Dendritic cell treated with granulocyte-macrophage colony-stimulating factor and Interleukin-4, amounts not matched to agents 40 ng/mL and 50 ng/mL, for 4 days (primary cell): ENCODE results near the gene KCTD10.
A peak's percentile ranks its signal among the peaks of the same experiment; 100 is the strongest.
"Not testable (repeated sequence)": the region's sequence is repeated elsewhere in the genome, so short reads cannot be mapped to it uniquely, and the experiment has no call there.

Experiments used
- H3K27ac Mint-ChIP-seq: one replicate; pipeline ENCODE4 v1.8.0; 2022; ENCODE audit warnings: mild to moderate bottlenecking, mixed read lengths
- H3K27me3 Mint-ChIP-seq: one replicate; pipeline ENCODE4 v1.8.0; 2022; ENCODE audit warnings: mild to moderate bottlenecking, mixed read lengths
- H3K36me3 Mint-ChIP-seq: one replicate; pipeline ENCODE4 v1.8.0; 2022; ENCODE audit warnings: low read depth, mixed read lengths
- H3K4me1 Mint-ChIP-seq: one replicate; pipeline ENCODE4 v1.8.0; 2022; ENCODE audit warnings: low read depth, mixed read lengths
- H3K4me3 Mint-ChIP-seq: one replicate; pipeline ENCODE4 v1.8.0; 2022; ENCODE audit warnings: mild to moderate bottlenecking, moderate library complexity, mixed read lengths
- H3K9me3 Mint-ChIP-seq: one replicate; pipeline ENCODE4 v1.8.0; 2022; ENCODE audit warnings: mixed read lengths
- intact Hi-C: fragments of 100-400 bp; cut with micrococcal nuclease; formaldehyde crosslinking; loops from one replicate; pipeline ENCODE4 v1.15.0; 2022

The KCTD10 gene

DNA sequence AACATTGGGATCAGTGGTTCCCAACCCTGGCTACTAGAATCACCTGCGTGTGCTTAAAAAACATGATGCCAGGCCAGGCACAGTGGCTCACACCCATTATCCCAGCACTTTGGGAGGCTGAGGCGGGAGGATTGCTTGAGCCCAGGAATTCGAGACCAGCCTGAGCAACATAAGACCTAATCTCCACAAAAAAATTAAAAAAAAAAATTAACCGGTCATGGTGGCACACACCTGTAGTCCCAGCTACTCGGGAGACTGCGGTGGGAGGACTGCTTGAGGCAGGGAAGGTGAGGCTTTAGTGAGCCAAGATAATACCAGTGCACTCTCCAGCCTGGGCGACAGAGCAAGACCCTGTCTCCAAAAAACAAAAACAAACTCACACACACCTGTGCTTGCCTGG is 2.0 kb downstream of the KCTD10 start:
- Mint-ChIP-seq H3K36me3 (peaks cover 44% of the 10 kb centered on the region), H3K4me3 (no peak overlapping the region), H3K4me1 (peaks cover 54% of the 10 kb centered on the region), H3K27ac (no peak overlapping the region), H3K9me3 (no peaks in the 10 kb centered on the region), H3K27me3 (no peaks in the 10 kb centered on the region)
- intact Hi-C loops, result no loop called here

DNA sequence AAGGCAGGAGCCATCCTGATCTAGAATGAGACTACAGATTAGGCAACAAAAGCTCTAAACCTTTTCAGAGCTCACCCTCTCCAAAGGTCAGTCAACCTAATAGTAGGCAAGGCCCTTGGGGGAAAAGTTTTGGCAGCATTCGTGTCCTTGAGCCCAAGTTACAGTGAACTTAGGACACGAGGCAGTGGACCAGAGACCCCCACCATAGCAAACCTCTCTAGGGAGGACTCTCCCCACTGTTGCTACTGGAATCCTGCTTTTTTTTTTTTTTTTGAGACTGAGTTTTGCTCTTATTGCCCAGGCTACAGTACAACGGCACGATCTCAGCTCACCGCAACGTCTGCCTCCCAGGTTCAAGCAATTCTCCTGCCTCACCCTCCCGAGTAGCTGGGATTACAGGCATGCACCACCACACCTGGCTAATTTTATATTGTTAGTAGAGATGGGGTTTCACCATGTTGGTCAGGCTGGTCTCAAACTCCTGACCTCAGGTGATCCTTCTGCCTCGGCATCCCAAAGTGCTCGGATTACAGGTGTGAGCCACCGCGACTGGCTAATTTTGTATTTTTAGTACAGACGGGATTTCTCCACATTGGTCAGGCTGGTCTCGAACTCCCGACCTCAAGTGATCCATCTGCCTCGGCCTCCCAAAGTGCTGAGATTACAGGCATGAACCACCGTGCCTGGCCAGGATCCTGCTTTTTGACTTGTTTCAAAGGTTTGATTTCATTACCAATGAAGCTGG is 3.4 kb downstream of the KCTD10 start:
- H3K9me3 Mint-ChIP-seq, H3K27ac Mint-ChIP-seq, intact Hi-C loops, H3K27me3 Mint-ChIP-seq, H3K4me3 Mint-ChIP-seq: not testable (repeated sequence)
- peaks cover 58% of the 10 kb centered on the region for H3K36me3 Mint-ChIP-seq
- H3K4me1 Mint-ChIP-seq, result peaks cover 56% of the 10 kb centered on the region

DNA sequence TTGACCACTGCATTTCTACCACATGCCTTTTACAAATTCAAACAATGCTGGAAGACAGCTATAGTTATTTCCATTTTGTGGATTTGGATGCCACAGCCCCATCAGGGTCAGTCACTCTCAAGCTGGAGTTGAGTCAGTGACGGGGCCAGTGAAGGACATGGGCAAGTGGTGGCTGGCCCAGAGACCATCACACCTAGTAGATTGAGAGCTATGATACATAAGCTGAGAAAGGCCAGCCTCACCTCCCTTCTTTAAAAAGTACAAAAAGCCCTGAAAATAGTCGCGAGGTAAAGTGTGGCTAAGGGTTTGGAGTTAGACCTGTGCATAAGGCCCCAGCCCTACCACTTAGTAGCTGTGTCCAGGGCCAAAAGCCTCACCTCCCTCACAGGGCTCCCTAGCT is 4.1 kb downstream of the KCTD10 start:
- intact Hi-C loops, result no loop called here
- H3K9me3 Mint-ChIP-seq, result no peaks in the 10 kb centered on the region
- no peak overlapping the region for H3K4me3 Mint-ChIP-seq
- peaks cover 65% of the 10 kb centered on the region for H3K36me3 Mint-ChIP-seq
- H3K4me1 Mint-ChIP-seq, result peaks cover 59% of the 10 kb centered on the region
- H3K27ac Mint-ChIP-seq, result no peak overlapping the region
- H3K27me3 Mint-ChIP-seq, result no peaks in the 10 kb centered on the region

DNA sequence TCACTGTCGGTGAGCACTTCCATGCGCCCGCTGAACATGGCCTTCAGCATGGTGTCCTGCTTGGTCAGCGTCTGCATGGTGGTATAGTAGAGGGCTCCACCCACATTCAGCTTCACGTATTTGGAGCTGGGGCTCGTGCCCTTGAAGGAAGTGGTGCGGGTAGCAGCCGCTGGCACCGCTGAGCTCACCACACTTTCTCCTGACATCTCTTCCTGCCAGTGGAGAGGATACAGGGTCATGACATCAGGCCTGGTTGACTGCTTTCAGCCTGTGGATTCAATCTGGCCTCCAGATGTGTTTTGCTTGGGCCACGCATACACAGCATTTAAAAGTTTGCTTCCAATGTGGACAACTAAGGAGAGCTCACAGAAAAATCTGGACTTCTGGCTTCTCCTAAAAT is 7.6 kb downstream of the KCTD10 start:
- H3K27me3 Mint-ChIP-seq, result no peaks in the 10 kb centered on the region
- peak overlapping the region; percentile 88 for H3K27ac Mint-ChIP-seq
- no peaks in the 10 kb centered on the region for H3K9me3 Mint-ChIP-seq
- peaks cover 69% of the 10 kb centered on the region for H3K4me1 Mint-ChIP-seq
- H3K4me3 Mint-ChIP-seq, result no peak overlapping the region
- H3K36me3 Mint-ChIP-seq, result peaks cover 79% of the 10 kb centered on the region
- intact Hi-C loops, result loop anchor here (2.0 kb wide), 1 partner anchor 37 kb away; no protein-coding TSS in a partner anchor

DNA sequence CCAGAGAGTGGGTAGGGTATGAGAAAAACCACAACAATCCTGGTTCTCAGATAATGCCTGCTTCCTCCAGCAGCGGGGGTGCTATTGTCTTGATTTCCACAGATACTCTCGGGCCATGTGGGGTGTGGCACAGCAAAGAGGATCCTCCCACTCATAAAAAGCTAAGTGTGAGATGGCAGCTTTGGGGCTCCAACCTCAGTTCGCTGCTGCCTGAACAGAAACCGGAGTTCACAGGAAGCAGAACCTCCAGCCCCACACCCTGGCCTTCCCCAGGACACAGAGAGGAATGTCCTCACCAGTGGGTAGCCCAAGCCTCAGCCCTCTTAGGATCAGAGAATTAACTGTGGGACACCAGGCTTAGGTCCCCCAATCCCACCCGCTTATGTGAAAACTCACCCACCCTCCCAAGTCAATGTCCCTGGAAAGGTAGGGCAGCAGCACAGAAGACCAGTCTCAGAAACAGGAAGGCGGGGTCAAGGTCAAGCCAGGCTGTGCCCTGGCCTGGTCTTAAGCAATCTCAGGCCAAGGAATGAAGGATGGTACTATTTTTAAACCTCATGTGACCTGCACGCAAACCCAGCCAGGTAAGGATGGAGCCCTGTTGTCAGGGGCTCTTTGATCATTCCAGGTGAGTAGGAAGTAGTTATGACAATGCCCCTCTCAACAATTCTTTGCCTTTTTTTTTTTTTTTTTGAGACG is 9.0 kb downstream of the KCTD10 start:
- Mint-ChIP-seq H3K27ac (peak overlapping the region; percentile 88), H3K36me3 (peaks cover 79% of the 10 kb centered on the region), H3K27me3 (no peaks in the 10 kb centered on the region), H3K4me3 (peak overlapping the region; percentile 32), H3K9me3 (no peaks in the 10 kb centered on the region), H3K4me1 (peaks cover 80% of the 10 kb centered on the region)
- intact Hi-C loops, result loop anchor here (2.0 kb wide), 1 partner anchor 35 kb away; no protein-coding TSS in a partner anchor

DNA sequence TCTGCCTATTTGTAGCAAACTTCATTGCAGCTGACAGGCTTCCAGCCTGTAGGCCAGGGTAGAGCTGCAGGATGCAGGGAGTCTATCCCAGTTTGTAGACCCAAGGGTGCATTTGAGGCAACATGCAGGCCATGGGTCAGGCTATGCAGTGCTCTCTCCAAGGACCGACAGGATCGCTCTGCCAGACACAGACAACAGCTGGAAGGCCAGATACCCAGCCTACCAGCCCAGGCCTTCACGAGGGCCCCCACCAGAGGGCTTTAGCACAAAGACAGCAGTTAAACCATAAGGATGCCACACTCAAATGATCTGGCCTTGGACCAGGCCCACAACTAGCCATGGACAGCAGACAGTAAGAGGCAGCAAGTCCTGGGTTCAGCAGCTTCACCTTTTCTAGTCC is 10.3 kb downstream of the KCTD10 start:
- H3K9me3 Mint-ChIP-seq, result no peaks in the 10 kb centered on the region
- peaks cover 79% of the 10 kb centered on the region for H3K36me3 Mint-ChIP-seq
- no peak overlapping the region for H3K4me3 Mint-ChIP-seq
- H3K27ac Mint-ChIP-seq, result no peak overlapping the region
- no peaks in the 10 kb centered on the region for H3K27me3 Mint-ChIP-seq
- peaks cover 93% of the 10 kb centered on the region for H3K4me1 Mint-ChIP-seq
- intact Hi-C loops, result no loop called here

DNA sequence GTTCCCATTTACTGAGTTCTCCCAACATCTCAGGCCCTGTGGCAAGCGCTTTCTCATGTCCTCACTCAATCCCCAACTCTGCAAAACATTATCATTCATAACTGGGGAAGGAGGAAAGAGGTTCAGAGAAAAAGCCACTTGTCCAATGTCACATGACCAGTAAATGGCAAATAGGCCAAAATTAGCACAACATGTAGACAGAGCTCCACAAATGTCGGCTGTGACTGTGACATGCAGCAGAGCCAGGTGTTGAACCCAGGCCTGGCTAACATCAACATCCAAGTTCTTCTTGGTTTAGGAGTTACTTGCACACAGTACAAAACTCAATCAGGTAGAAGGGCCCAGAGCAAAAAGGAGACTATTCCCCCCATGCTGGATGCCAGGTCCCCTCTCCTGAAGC is 10.8 kb downstream of the KCTD10 start:
- no peak overlapping the region for H3K4me3 Mint-ChIP-seq
- peaks cover 83% of the 10 kb centered on the region for H3K36me3 Mint-ChIP-seq
- H3K27ac Mint-ChIP-seq, result no peak overlapping the region
- H3K4me1 Mint-ChIP-seq, result peaks cover 98% of the 10 kb centered on the region
- intact Hi-C loops, result no loop called here
- H3K9me3 Mint-ChIP-seq, result no peaks in the 10 kb centered on the region
- no peaks in the 10 kb centered on the region for H3K27me3 Mint-ChIP-seq

DNA sequence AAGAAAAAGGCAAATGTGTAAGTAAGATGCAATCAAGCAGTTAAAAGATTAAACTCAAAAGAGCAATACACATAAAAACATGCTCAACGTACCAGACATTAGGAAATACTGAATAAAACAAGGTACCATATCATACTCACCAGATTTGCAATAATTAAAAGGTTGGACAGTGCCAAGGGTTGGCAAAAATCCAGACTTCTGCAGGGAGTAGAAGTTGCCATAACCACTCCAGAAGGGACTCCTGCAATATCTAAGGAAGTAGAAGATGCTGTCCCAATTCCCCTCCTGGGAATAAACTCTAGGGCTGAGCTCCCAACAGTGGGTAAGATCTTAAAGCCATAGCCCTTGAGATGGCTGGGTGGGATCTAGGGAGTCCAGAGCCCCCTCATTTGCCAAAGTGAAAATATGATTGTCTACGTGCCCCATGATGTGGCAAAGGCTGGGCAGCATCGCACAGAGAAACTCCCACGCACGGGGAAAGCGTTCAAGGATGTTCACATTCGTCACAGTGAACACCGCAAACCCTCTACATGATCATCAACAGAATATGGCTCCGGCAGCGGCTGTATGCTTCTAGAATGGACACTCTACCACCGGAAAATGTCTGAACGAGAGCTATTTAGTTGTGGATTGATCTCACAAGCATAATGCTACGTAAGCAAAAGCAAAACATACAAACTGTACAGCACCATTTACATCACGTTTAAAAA is 12.3 kb downstream of the KCTD10 start:
- H3K4me3 Mint-ChIP-seq, result no peak overlapping the region
- H3K9me3 Mint-ChIP-seq, result no peaks in the 10 kb centered on the region
- intact Hi-C loops, result no loop called here
- H3K27ac Mint-ChIP-seq, result no peak overlapping the region
- no peaks in the 10 kb centered on the region for H3K27me3 Mint-ChIP-seq
- H3K4me1 Mint-ChIP-seq, result peaks cover 100% of the 10 kb centered on the region
- H3K36me3 Mint-ChIP-seq, result peaks cover 83% of the 10 kb centered on the region

DNA sequence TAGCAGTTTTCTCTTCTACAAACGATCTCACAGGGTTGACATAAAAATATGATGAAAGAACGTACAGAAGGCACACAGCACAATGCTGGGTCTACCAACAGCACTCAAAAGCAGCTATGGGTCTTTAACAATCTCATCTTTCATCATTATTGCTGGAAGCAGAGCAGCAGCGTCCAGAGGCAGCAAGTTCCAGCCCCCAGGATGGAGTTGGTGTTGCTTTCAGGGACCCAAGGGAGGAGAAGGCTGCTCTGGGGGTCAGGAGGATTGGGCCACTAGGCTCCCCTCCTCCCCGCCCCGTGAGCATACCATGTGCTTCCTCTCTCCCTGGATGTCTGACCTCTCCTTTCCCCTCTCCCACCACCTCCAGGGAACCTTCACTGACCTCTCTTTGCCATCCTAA is 13.3 kb downstream of the KCTD10 start:
- Mint-ChIP-seq H3K27me3 (no peaks in the 10 kb centered on the region), H3K4me1 (peaks cover 100% of the 10 kb centered on the region), H3K4me3 (peak overlapping the region; percentile 15), H3K27ac (peak overlapping the region; percentile 90), H3K9me3 (no peaks in the 10 kb centered on the region), H3K36me3 (peaks cover 83% of the 10 kb centered on the region)
- intact Hi-C loops, result loop anchor here (2.0 kb wide), 1 partner anchor 13 kb away; the partner anchor contains the start of genes KCTD10 and UBE3B

DNA sequence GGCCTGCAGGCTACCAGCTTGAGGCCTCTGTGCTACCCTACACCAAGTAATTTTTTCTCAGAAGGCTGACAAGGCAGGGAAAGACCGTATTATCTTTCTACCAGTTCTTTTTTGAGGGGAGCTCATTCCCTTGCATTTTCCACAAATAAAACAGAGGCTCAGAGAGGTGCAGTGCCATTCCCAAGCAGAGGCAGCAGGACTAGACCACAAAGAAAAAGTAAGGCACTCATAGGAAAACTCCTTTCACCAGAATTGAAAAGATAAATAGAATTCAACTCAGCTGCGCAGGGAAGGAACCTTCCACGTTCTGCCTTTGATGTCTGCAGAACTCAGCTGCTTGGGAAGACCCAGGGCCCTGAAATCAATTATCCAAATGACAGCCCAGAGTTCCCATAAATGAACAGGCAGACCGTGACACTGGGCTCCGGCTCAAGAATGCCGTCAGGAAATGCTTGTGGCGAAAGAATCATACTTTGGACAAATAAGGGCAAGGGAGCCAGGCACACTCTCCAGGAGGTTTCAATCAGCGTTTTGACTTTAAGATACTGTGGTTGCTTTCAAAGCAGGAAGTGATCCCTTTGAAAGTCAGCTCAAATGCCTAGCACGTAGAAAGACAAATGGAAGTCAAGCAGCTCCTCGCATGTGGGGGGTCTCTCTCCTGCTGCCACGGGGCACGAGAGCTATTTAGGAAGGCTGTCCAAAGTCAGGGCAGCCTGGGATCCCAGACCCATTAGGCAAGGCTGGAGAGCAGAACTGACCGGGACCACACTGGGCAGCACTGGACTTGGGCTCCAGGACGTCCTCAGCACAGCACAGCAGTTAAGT is 14.0 kb downstream of the KCTD10 start:
- Mint-ChIP-seq H3K9me3 (no peaks in the 10 kb centered on the region), H3K4me3 (peak overlapping the region; percentile 49), H3K36me3 (peaks cover 83% of the 10 kb centered on the region), H3K27me3 (no peaks in the 10 kb centered on the region), H3K27ac (peak overlapping the region; percentile 90), H3K4me1 (peaks cover 100% of the 10 kb centered on the region)
- intact Hi-C loops, result loop anchor here (2.0 kb wide), 1 partner anchor 14 kb away; the partner anchor contains the start of genes KCTD10 and UBE3B

DNA sequence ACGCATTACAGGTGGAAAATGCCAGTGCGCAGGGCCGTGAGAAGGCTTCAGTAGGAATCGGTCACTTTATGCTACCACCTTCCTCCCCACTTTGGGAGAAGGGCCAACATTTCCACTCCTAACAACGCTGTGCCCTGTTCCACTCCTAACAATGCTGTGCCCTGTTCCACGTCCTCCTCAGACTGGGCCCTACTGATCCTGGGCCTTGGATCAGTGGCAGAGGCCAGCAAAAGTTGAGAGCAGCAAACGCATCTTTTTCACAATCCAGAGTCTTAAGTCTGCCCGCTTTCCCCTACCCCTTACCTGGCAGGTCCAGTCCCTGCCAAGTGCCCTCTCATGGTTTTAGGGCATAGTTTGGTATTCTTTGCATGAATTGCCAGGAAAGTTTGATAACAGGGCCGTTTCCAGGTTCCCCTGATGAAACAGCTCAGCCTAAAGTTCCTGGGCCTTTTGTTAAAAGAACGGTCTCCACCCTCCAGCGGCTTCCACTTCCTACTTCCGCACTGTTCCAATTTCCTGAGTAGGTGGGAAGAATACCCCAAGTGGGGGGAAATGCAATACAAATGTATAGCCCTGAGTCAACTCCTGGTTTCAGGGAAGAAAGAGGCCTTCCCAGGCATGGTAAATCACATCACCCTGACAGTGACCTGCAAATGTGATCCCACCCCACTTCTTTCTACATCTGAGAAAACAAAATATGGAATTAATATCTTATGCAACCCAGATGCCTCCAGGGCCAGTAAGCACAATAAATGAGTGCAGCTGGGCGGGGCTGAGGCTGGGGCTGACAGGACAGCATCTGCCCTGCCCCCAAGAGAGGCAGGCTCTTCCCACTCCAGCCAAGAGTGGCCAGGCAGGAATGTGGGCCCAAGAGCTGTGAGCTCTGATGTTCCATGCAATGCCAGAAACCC is 15.0 kb downstream of the KCTD10 start:
- intact Hi-C loops, result loop anchor here (2.0 kb wide), 1 partner anchor 15 kb away; the partner anchor contains the start of genes KCTD10 and UBE3B
- H3K4me1 Mint-ChIP-seq, result peaks cover 92% of the 10 kb centered on the region
- H3K27ac Mint-ChIP-seq, result peak overlapping the region; percentile 90
- no peaks in the 10 kb centered on the region for H3K27me3 Mint-ChIP-seq
- H3K4me3 Mint-ChIP-seq, result peak overlapping the region; percentile 49
- H3K36me3 Mint-ChIP-seq, result peaks cover 86% of the 10 kb centered on the region
- no peaks in the 10 kb centered on the region for H3K9me3 Mint-ChIP-seq

DNA sequence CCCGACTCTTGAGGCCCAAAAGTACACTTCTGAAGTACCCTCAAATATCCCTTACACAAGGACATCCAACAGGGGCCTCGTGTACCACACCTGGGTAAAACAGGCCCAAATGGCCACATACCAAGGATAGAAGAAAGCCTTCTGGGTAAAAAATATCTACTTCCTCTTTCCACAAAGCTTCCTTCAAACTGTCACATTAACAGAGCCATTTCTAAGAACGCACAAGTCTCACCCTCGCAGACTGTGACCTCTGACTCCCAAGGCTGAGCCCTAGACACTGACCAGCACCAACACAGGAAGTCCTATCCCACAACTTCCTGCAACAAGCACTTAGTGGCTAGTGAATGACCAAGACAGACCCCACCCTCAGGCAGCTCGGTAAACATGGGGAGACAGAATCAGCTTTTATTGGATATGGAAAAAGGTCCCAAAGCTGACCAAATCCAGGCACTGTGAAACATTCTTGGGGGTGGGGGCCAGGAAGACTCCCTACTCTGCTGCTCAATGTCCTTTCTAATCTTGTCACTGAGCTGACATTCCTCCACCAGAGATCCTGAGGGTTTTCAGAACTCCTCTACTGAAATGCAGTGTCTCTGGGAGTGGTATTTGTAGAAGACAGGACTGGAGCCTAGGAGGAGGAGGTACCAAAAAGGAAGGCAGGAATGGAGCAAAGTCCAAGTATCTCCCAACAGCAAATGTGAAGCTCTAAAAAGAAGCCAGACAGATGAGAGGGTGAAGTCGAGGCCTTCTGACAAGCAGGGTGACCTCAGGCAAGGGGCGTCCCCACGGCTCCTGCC is 15.9 kb downstream of the KCTD10 start:
- peak overlapping the region; percentile 49 for H3K4me3 Mint-ChIP-seq
- no peaks in the 10 kb centered on the region for H3K27me3 Mint-ChIP-seq
- H3K27ac Mint-ChIP-seq, result peak overlapping the region; percentile 90
- H3K9me3 Mint-ChIP-seq, result no peaks in the 10 kb centered on the region
- H3K4me1 Mint-ChIP-seq, result peaks cover 83% of the 10 kb centered on the region
- peaks cover 86% of the 10 kb centered on the region for H3K36me3 Mint-ChIP-seq
- intact Hi-C loops, result no loop called here
